ENCODE measurements around the gene DBF4. TPM values are rescaled to one million over a fixed set of nuclear protein-coding genes. Genes with fewer than 3 reads are reported as not detected.
"Not testable (repeated sequence)": the region's sequence is repeated elsewhere in the genome, so short reads cannot be mapped to it uniquely, and the experiment has no call there.

The DBF4 gene
- total RNA-seq, 4 donors from 2014 or later = 3.1 to 7.6 (median 6.7) TPM

DNA sequence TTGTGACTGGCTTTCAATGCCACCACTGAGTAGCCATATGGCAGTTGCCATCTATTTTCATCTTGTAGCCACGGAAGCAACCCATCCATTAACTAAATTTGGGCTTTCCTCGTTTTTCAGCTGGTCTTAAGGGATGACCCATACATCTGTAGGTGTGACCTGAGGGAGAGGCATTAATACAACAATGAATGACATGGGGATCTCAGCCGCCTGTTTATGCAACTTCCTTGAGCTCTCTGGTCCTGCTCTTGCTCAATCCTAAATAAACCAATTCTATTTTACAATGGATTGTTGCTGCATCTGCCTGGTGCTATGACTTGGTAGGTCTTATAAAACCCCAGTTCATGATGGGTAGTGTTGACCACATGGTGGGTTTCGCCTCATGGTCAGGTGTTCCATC, 35.8 kb downstream of the DBF4 start:
- Histone ChIP-seq H3K4me3 (no peak overlapping the region), H3K27ac (no peak overlapping the region), H3K9me3 (no peaks in the 10 kb centered on the region), H3K27me3 (no peaks in the 10 kb centered on the region), H3K36me3 (no peaks in the 10 kb centered on the region), H3K4me1 (no peaks in the 10 kb centered on the region)
- ATAC-seq = no peak
- TF ChIP-seq CTCF (IDR thresholded peaks at IDR 0.05) = no peak
- TF ChIP-seq POLR2A (IDR thresholded peaks at IDR 0.05) = no peak
- TF ChIP-seq EP300 (IDR thresholded peaks at IDR 0.05) = no peak
- TF ChIP-seq POLR2AphosphoS5 (IDR thresholded peaks at IDR 0.05) = no peak
- 77 to 83% methylated on average over 3 of the region's 4 CpGs for WGBS, 2 donors (ENCODE audit: low coverage in 1 of 2)

- H3K27ac ChIP-seq = no peak overlapping the region
- TF ChIP-seq POLR2AphosphoS5 (IDR thresholded peaks at IDR 0.05) (no peak), EP300 (IDR thresholded peaks at IDR 0.05) (no peak), CTCF (IDR thresholded peaks at IDR 0.05) (no peak), POLR2A (IDR thresholded peaks at IDR 0.05) (no peak)
- H3K9me3 ChIP-seq = no peaks in the 10 kb centered on the region
- no peaks in the 10 kb centered on the region for H3K27me3 ChIP-seq
- no peaks in the 10 kb centered on the region for H3K36me3 ChIP-seq
- H3K4me3 ChIP-seq = no peak overlapping the region
- no peaks in the 10 kb centered on the region for H3K4me1 ChIP-seq
- no peak for ATAC-seq
- WGBS, 2 donors (ENCODE audit: low coverage in 1 of 2) = 63 to 78% methylated on average over 1 of the region's 1 CpG
Observed at GRCh38 chr7:87918740-87919139, 42.4 kb downstream of the DBF4 start.

- Histone ChIP-seq H3K27me3 (no peaks in the 10 kb centered on the region), H3K4me1 (no peaks in the 10 kb centered on the region), H3K36me3 (no peaks in the 10 kb centered on the region), H3K27ac (no peak overlapping the region), H3K4me3 (no peak overlapping the region), H3K9me3 (no peaks in the 10 kb centered on the region)
- no peak for TF ChIP-seq EP300 (IDR thresholded peaks at IDR 0.05)
- no peak for TF ChIP-seq CTCF (IDR thresholded peaks at IDR 0.05)
- TF ChIP-seq POLR2AphosphoS5 (IDR thresholded peaks at IDR 0.05) = no peak
- no peak for TF ChIP-seq POLR2A (IDR thresholded peaks at IDR 0.05)
- ATAC-seq = no peak
- WGBS, 2 donors (ENCODE audit: low coverage in 1 of 2) = 92 to 100% methylated on average over 3 of the region's 6 CpGs
Observed at GRCh38 chr7:87919875-87920274, 43.6 kb downstream of the DBF4 start.

- H3K4me3 ChIP-seq = no peak overlapping the region
- no peaks in the 10 kb centered on the region for H3K27me3 ChIP-seq
- H3K36me3 ChIP-seq = no peaks in the 10 kb centered on the region
- H3K27ac ChIP-seq = no peak overlapping the region
- no peak for ATAC-seq
- no peaks in the 10 kb centered on the region for H3K4me1 ChIP-seq
- TF ChIP-seq CTCF (IDR thresholded peaks at IDR 0.05) (no peak), POLR2A (IDR thresholded peaks at IDR 0.05) (no peak)
- 40 to 92% methylated on average over 1 to 2 of the region's 5 CpGs for WGBS, 2 donors (ENCODE audit: low coverage in 1 of 2)
- H3K9me3 ChIP-seq = no peaks in the 10 kb centered on the region
Observed at GRCh38 chr7:87920578-87920977, 44.3 kb downstream of the DBF4 start.

DNA sequence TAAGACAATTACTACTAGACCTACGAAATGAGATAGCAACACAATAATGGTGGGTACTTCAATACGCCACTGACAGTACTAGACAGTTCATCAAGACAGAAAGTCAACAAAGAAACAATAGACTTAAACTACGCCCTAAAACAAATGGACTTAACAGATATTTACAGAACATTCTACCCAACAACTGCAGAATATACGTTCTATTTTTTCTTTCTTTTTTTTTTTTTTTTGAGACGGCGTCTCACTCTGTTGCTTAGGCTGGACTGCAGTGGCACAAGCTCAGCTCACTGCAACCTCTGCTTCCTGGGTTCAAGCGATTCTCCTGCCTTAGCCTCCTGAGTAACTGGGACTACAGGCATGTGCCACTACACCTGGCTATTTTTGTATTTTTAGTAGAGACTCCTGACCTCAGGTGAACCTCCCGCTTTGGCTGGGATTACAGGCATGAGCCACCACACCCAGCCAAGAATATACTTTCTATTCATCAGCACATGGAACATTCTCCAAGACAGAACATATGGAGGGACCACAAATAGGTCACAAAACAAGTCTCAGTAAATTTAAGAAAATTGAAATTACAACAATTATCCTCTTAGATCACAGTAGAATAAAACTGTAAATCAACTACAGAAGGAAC, 46.6 kb downstream of the DBF4 start:
- H3K4me1 ChIP-seq, H3K27me3 ChIP-seq, H3K27ac ChIP-seq, H3K36me3 ChIP-seq, ATAC-seq, H3K9me3 ChIP-seq, H3K4me3 ChIP-seq: not testable (repeated sequence)
- WGBS, 2 donors (ENCODE audit: low coverage in 1 of 2) = 83 to 98% methylated on average over 4 to 8 of the region's 8 CpGs
